Measurements from ENCODE around the gene CYP4F3.

Gene CYP4F3

DNA sequence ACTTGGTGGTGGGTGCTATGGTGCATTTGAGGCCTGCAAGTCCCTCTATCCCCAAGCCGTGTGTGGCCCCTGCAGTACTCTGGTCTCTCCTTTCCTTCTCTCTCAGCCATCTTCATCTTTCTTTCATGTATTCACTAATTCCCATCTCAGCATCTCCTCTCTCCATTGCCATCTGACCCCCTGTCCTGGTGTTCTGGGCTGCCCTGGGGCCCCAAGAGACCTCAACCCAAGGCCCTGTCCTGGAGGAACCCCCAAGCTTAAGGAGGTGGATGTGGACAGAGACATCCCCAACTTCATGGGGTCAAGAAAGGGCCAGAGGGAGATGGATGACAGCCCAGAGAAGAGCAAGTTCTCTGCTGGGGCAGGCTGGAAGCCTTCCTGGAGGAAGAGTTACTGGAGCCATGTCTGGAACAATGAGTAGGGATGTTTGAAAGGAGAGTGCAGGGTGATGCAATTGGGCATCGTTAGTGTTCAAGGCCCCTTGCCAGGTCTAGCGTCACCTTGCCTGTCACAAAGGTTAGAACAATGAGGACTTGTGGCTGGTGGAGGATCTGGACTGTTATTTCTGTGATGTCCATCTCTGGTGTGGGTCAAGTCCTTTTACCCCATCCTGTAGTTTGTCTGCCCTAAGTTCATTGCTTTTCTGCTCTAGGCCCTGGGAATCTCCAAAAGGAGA is 3.5 kb downstream of the CYP4F3 start:
- TF ChIP-seq CEBPB (IDR thresholded peaks at IDR 0.05) (no peak), ZBTB7A (IDR thresholded peaks at IDR 0.05; ENCODE audit: low read depth) (no peak), NFIC (IDR thresholded peaks at IDR 0.05) (no peak), TCF12 (IDR thresholded peaks at IDR 0.05; ENCODE audit: low read depth) (no peak), YY1 (IDR thresholded peaks at IDR 0.05; ENCODE audit: low read depth) (no peak), TAF1 (IDR thresholded peaks at IDR 0.05; ENCODE audit: low read depth) (no peak)
- TF ChIP-seq, protein P1, sequence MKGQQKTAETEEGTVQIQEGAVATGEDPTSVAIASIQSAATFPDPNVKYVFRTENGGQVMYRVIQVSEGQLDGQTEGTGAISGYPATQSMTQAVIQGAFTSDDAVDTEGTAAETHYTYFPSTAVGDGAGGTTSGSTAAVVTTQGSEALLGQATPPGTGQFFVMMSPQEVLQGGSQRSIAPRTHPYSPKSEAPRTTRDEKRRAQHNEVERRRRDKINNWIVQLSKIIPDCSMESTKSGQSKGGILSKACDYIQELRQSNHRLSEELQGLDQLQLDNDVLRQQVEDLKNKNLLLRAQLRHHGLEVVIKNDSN (IDR thresholded peaks at IDR 0.05): no peak
- TF ChIP-seq, protein P2, sequence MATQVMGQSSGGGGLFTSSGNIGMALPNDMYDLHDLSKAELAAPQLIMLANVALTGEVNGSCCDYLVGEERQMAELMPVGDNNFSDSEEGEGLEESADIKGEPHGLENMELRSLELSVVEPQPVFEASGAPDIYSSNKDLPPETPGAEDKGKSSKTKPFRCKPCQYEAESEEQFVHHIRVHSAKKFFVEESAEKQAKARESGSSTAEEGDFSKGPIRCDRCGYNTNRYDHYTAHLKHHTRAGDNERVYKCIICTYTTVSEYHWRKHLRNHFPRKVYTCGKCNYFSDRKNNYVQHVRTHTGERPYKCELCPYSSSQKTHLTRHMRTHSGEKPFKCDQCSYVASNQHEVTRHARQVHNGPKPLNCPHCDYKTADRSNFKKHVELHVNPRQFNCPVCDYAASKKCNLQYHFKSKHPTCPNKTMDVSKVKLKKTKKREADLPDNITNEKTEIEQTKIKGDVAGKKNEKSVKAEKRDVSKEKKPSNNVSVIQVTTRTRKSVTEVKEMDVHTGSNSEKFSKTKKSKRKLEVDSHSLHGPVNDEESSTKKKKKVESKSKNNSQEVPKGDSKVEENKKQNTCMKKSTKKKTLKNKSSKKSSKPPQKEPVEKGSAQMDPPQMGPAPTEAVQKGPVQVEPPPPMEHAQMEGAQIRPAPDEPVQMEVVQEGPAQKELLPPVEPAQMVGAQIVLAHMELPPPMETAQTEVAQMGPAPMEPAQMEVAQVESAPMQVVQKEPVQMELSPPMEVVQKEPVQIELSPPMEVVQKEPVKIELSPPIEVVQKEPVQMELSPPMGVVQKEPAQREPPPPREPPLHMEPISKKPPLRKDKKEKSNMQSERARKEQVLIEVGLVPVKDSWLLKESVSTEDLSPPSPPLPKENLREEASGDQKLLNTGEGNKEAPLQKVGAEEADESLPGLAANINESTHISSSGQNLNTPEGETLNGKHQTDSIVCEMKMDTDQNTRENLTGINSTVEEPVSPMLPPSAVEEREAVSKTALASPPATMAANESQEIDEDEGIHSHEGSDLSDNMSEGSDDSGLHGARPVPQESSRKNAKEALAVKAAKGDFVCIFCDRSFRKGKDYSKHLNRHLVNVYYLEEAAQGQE (IDR thresholded peaks at IDR 0.05; ENCODE audit: low read depth): no peak
- TF ChIP-seq, protein P3, sequence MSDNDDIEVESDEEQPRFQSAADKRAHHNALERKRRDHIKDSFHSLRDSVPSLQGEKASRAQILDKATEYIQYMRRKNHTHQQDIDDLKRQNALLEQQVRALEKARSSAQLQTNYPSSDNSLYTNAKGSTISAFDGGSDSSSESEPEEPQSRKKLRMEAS (IDR thresholded peaks at IDR 0.05): no peak

DNA sequence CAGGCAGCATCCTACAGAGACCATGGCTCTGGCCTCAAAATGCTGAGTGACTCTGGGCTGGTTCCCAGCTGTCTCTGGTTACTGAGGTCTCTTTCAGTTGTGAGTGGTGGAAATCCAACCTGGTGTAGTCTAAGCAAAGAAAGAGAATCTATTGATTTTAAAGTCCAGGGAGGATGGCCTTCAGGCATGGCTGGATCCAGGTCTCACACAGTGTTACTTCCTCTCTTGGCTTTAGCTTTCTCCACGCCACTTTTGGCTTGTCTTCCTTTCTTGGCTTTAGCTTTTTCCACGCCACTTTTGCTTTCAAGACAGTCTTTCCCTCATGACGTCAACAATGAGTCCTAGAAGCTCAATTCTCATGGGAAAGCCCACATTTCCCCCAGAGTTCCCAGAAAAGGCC is 4.1 kb downstream of the CYP4F3 start:
- TF ChIP-seq, protein P3 (IDR thresholded peaks at IDR 0.05): no peak
- TF ChIP-seq EP300 (IDR thresholded peaks at IDR 0.05; ENCODE audit: borderline replicate concordance) (no peak), EGR1 (IDR thresholded peaks at IDR 0.05) (no peak), TCF12 (IDR thresholded peaks at IDR 0.05; ENCODE audit: low read depth) (no peak), CREB1 (IDR thresholded peaks at IDR 0.05; ENCODE audit: low read depth) (no peak), ZBTB7A (IDR thresholded peaks at IDR 0.05; ENCODE audit: low read depth) (no peak), FOXM1 (IDR thresholded peaks at IDR 0.05; ENCODE audit: borderline replicate concordance, low read depth) (no peak), TEAD4 (IDR thresholded peaks at IDR 0.05) (no peak), NFIC (IDR thresholded peaks at IDR 0.05) (no peak), CEBPB (IDR thresholded peaks at IDR 0.05) (no peak), TAF1 (IDR thresholded peaks at IDR 0.05; ENCODE audit: low read depth) (no peak), RAD21 (IDR thresholded peaks at IDR 0.05; ENCODE audit: low read depth) (no peak), YY1 (IDR thresholded peaks at IDR 0.05; ENCODE audit: low read depth) (no peak)
- TF ChIP-seq, protein P1 (IDR thresholded peaks at IDR 0.05): no peak
- TF ChIP-seq, protein P2 (IDR thresholded peaks at IDR 0.05; ENCODE audit: low read depth): no peak

DNA sequence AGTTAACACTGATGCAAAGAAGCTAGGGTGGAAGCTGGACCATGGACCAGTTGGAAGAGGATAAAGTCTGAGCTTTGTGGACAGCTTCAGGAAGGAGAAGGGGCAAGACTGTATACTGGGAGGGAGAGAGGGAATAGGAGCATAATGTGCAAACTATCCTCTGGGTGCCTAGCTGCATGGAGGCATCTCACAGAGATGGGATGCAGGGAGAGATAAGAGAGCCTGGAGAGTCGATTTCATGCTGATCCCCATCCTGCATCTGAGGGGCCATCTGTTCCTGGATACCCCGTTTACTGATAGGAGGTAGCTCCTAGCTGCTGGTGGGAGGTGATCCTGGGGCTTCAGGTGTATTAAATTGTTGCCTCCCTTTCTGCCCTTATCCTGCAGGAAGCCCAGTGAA is 8.8 kb downstream of the CYP4F3 start:
- TF ChIP-seq CREB1 (IDR thresholded peaks at IDR 0.05; ENCODE audit: low read depth) (no peak), CEBPB (IDR thresholded peaks at IDR 0.05) (no peak), TEAD4 (IDR thresholded peaks at IDR 0.05) (no peak), FOXM1 (IDR thresholded peaks at IDR 0.05; ENCODE audit: borderline replicate concordance, low read depth) (no peak)
- TF ChIP-seq, protein P2 (IDR thresholded peaks at IDR 0.05; ENCODE audit: low read depth): no peak

DNA sequence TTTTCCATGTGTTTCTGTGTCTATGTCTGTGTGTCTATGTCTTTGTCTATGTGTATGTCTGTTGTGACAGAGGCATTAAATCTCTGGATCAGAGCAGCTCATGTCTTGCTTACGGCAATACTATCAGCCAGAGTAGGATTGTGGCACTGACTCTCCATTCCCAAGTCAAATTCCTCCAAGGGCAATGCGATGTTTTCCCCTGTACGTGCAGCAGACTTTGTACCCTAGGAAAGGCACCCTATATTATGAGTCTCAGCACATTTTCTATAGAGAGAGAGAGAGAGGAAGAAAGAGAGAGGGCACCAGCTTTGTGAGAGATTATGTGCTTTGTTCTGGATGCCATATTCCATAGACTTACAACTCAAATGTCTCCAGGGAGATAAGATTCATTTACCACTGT is 11.1 kb downstream of the CYP4F3 start:
- TF ChIP-seq EP300 (IDR thresholded peaks at IDR 0.05; ENCODE audit: borderline replicate concordance) (no peak), TAF1 (IDR thresholded peaks at IDR 0.05; ENCODE audit: low read depth) (no peak), YY1 (IDR thresholded peaks at IDR 0.05; ENCODE audit: low read depth) (no peak), CEBPB (IDR thresholded peaks at IDR 0.05) (no peak)
- TF ChIP-seq, protein P2 (IDR thresholded peaks at IDR 0.05; ENCODE audit: low read depth): no peak
- TF ChIP-seq, protein P1 (IDR thresholded peaks at IDR 0.05): no peak

All from Ishikawa (cell line).